Hematopoietic multipotent progenitor cell treated with erythropoietin and hydrocortisone succinate and interleukin-3 and kit ligand, for 15 days (in vitro differentiated cells): ENCODE measurements around the gene ACSS2.
"Not testable (repeated sequence)": the region's sequence is repeated elsewhere in the genome, so short reads cannot be mapped to it uniquely, and the experiment has no call there.

Source experiments
- DNase-seq: peaks from one replicate; pipeline ENCODE4 v3.0.0-alpha.2; 2015; ENCODE audit warnings: low spot score

The ACSS2 gene

GRCh38 chr20:34873583-34874093 is 2.8 kb upstream of the ACSS2 start:
- no peak for DNase-seq

GRCh38 chr20:34874094-34874654 is 2.2 kb upstream of the ACSS2 start:
- peak; percentile 71 for DNase-seq

GRCh38 chr20:34875642-34876405 is 588 bp upstream of the ACSS2 start:
- DNase-seq: no peak

- no peak for DNase-seq
Observed at GRCh38 chr20:34880215-34880850, 3.9 kb downstream of the ACSS2 start.

DNA sequence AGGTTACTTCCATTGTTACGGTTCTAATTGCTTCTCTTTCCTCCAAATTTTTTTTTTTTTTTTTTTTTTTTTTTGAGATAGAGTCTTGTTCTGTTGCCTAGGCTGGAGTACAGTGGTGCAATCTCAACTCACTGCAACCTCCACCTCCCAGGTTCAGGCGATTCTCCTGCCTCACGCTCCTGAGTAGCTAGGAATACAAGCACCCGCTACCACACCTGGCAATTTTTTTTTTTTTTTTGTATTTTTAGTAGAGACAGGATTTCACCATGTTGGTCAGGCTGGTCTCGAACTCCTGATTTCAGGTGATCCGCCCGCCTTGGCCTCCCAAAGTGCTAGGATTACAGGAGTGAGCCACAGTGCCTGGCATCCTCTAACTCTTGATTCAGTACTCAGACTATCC is 4.6 kb downstream of the ACSS2 start:
- DNase-seq: not testable (repeated sequence)

GRCh38 chr20:34881689-34882088 is 5.3 kb downstream of the ACSS2 start:
- DNase-seq: no peak

GRCh38 chr20:34883087-34883688 is 6.8 kb downstream of the ACSS2 start:
- no peak for DNase-seq

DNA sequence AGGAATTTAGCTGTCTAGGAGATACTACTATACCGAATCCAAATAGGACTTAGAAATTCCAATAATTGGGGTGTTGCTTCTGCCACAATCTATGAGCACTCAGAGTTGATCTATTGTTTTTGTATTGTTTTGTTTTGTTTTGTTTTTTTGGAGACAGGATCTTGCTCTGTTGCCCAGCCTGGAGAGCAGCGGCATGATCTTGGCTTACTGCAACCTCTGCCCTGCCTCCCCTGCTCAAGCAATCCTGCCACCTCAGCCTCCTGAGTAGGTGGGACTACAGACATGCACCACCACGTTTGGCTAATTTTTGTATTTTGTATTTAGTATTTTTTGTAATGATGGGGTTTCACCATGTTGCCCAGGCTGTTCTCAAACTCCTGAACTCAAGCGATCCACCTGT is 7.4 kb downstream of the ACSS2 start:
- DNase-seq: no peak

DNA sequence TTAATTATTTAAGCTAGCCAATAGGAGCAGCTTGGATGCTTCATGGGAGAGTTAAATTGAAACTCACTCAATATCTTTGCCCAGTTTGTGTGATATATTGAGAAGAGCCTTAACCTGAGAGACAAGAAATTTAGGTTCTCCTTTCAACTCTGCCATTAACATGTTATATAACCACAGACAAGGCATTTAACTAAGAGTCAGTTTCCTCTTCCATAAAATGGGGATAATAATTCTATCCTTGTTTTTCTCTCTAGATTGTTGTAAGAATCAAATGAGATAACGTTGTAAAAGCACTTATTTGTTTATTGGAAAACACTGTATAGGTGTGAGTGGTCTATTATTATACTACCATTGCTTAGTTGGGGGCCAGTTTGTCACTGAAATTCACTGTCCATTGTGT is 7.8 kb downstream of the ACSS2 start:
- DNase-seq: no peak

GRCh38 chr20:34886122-34886521 is 9.7 kb downstream of the ACSS2 start:
- no peak for DNase-seq

GRCh38 chr20:34887023-34887422 is 10.6 kb downstream of the ACSS2 start:
- no peak for DNase-seq

DNA sequence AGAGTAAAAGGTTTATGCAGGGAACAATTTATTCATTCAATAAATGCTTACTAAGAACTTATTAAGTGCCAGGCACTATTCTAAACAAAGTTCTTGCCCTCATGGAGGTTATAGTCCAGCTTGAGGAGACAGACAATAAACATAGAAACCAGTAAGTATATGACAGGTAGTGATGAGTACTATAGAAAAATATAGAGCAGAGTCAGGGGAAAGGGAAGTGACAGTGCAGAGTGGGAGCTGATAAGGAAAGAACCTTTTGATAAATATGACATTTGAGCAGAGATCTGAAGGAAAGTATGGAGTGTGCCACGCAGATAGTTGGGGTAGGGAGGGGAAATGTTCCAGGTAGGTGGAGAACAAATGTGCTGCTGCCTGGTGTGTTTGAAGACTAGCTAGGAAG is 12.1 kb downstream of the ACSS2 start:
- DNase-seq: peak; percentile 21

DNA sequence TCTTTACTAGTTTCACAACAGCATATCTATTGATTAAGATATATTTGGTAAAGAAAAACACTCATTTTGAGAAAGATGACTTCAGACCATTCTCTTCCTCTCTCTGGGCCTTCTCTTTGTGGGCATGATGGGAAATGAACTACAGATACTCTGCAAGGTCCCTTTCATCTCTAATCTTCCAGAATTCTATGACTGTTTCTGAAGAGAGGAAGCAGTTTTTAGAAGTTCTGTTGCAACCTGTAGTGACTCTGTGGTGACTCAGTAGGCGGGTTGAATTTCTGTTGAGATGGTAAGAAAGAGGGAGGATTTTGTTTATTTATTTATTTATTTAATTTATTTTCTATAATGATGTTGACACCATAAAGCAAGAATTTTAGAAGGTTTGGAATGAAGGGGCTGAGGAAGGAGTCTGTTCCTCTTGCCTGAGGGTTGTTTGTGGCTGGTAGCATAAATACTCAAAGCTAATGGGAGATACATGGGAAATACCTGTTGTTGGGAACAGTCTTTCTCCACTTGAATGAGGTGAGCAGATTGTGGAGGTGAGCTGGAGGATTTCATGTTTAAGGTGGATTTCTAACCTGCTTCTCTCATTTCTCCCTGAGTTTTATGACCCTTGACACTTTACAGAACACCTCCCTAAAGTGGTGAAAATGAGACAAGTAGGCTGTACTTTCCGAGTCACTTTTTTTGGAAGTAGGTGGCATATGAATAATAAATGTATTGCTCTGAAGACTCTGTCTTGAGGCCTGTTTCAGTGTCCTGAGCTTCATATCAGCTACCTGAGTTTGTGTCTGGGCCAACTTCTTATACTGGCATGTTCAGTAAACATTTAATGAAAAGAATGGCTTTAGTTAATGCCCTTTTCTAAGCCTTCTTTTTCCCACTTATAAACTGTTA is 15.0 kb downstream of the ACSS2 start:
- no peak for DNase-seq

DNA sequence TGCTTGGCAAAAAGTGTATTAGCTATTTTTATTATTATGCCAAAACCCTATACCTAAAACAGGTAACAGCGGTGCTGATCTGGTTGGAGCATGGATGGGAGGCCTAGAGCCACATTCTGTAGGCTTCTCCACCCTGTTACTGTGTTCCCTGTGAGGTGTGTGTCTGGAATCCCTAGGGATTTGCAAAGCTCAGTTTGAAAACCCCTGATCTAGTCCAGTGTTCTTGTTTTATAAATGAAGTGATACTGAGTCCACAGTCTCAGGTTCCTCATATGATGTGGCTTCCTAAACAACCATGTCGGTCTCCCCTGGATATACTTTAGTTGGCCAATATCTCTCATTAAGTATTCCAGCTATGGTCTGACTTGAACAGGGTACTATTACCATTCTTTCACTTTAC is 16.3 kb downstream of the ACSS2 start:
- no peak for DNase-seq

DNA sequence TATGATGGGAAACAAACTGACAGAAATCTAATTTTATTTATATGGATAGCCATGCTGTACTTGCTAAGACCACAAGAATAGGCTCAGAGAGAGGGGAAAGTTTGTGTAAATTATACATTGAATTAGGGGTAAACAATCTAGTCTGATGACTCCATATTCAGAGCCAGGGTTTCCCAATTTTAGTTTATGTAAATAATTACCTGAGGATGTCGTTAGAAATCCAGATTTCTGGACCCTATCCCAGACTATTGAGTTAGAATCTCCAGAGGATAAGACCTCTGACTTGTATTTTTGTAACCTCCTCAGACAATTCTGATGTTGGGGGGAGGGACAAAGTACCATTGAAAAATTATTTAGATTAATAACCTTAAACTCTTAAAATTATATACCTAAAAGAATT is 18.3 kb downstream of the ACSS2 start:
- DNase-seq: no peak

- no peak for DNase-seq
Observed at GRCh38 chr20:34895465-34895864, 19.1 kb downstream of the ACSS2 start.

DNA sequence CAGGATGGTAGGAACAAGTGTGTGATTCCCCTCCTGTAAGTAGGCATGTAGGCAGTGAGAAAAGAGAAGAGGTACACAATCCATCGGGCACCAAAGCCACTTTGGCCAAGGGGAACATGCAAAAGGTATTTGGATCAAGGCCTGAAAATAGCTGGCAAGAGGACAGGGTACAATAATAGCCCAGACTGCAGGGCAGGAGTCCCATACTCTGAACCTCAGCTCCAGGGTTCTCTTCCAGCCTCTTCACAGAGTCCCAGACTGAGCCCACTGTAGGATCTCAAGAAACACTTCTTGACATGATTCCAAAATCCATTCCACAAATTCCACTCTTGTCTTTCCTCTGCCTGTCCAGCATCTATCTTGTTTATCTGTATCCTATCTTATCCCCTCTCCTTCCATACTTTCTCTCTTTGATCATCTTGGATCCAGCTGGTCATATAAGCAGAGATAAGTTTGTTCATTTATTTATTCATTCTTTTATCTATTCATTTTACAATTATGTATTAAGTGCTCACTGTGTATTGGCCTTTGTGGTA is 19.7 kb downstream of the ACSS2 start:
- DNase-seq: no peak

- not testable (repeated sequence) for DNase-seq
Observed at GRCh38 chr20:34898129-34898528, 21.7 kb downstream of the ACSS2 start.

DNA sequence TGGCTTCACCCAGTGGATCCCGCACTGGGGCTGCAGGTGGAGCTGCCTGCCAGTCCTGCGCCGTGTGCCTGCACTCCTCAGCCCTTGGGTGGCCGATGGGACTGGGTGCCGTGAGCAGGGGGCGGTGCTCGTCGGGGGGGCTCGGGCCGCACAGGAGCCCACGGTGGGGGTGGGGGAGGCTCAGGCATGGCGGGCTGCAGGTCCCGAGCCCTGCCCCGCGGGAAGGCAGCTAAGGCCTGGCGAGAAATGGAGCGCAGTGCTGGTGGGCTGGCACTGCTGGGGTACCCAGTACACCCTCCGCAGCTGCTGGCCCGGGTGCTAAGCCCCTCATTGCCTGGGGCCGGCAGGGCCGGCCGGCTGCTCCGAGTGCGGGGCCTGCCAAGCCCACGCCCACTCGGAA is 22.3 kb downstream of the ACSS2 start:
- not testable (repeated sequence) for DNase-seq

DNA sequence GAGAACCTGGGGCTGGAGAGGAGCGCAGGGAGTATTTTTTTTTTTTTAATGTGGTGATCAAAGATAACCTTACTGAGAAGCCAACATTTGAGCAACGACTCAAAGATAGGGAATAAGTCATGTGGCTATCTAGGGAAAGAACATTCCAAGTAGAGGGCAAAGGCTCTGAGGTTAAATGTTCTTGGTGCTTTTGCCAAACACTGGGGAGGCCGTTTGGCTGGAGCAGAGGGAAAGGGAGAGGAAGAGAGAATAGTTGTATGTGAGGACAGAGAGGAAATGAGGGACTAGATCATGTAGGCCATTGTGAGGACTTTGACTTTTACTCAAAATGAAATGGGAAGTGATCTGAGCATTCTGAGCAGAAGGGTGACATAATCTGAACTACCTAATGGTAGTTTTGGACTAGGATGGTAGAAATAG is 27.8 kb downstream of the ACSS2 start:
- DNase-seq: peak; percentile 37
